ENCODE data around the gene GRIK4.

The GRIK4 gene

DNA sequence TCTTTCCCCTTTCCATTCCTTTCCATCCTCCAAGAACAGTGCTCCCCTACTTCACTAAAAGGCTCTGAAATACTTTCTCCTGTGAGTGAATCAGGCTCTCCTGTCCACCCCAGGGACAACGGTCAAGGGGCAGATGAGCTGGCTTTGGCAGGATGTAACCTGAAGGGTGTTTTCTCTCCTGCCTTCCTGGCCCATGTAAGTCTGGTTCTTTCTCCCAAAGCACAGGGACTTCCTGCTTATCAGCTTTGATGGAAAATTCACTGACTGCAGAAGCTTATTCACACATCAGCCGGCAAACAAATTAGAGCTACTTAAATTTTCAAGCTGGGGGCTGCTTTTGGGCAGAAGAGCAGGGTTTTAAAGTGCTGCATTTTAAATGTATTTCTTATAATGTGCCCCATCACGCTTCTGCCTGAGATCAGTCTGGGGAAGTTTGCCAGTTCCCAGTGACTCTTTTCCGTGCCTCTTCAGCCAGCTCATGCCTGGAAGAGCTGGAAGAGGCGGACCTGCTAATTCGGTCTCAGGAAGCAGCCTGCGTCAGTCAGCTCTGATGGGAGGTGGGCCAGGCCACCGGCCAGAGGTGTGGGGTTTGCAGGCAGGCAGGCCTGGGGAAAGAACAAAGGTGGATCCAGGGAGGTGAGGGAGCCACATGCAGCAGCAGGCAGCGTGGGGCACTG is 372.0 kb downstream of the GRIK4 start:
- no peak for DNase-seq (ENCODE audit: low spot score)

DNA sequence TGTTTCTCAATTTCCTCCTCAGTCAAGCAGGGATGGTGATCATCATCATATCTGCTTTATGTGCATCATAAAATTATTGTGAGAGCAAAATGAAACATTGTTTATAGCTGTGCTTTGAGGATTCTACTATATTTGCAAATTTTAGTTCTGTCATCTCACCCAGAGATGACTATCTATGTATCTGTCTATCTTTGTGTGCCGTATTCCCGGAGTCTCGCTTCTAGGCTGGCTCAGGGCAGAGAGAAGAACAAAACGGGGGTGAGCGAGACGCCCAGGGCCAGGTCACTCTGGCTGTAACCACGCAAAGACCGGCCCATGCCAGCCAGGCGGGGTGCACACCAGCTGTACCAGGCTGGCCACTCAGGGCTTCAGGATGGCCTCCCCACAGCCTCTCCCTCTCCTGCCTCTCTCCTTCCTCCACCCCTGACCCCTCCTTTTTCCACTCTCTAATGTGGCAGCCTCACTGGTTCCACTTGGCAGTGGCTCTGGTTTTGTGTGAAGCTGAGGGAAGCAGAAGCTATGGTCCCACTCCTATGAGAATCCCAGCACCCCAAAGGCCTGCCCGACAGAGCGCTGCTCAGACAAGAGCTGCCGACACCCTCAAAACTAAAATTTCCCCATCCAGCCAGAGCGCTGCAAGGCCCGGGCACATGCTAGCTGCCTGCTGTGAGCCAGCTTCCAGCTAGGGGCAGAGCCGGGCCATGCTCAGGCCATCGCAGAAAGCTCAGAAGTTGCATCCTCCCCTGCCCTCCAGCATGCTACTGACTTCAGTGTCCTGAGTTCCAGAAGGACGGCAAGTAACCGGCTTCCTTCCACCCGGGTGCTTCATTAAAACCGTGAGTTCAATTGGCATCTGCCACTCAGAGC is 372.8 kb downstream of the GRIK4 start:
- no peak for DNase-seq (ENCODE audit: low spot score)

- no peak for DNase-seq (ENCODE audit: low spot score)
Observed at GRCh38 chr11:120890609-120891320, 379.2 kb downstream of the GRIK4 start.

GRCh38 chr11:120893440-120894201 is 382.1 kb downstream of the GRIK4 start:
- DNase-seq (ENCODE audit: low spot score): no peak

GRCh38 chr11:120894202-120894985 is 382.8 kb downstream of the GRIK4 start:
- no peak for DNase-seq (ENCODE audit: low spot score)

DNA sequence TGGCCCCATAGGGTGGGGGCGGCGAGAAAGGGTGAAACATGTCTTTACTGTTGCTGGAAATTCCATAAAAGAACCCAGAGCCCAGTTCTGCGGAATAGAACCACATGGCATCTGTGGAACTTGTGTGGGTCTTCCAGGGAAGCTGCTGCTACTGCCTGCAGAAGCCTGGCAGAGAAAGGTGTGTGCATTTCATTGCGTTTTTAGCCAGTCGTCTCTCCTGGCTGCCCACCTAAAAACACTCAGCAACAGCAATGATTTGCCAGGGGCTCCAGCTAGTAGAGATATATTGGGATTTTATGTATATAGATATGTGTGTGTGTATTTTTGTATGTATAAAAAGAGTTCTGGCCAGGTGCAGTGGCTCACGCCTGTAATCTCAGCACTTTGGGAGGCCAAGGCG is 385.1 kb downstream of the GRIK4 start:
- DNase-seq (ENCODE audit: low spot score): no peak

GRCh38 chr11:120898568-120898967 is 387.0 kb downstream of the GRIK4 start:
- no peak for DNase-seq (ENCODE audit: low spot score)

DNA sequence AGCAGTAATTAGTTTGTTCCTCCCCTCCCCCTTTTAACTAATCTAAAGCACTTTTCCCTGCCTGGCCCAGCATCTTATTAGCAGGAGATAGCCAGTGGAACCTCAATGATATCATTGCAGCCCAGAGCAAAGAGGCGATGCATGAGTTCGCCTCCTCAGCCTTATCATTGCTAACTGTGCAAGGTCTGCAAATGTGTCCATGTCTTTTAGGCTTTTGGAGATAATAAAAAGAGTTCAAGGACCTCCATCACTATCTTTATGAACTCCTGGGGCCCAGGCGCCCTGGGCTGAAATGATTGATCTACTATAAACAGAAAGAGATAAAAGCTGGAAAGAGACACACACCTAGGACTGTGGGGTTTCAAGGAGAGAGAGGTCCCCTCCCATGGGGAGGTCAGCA is 388.2 kb downstream of the GRIK4 start:
- DNase-seq (ENCODE audit: low spot score): no peak

DNA sequence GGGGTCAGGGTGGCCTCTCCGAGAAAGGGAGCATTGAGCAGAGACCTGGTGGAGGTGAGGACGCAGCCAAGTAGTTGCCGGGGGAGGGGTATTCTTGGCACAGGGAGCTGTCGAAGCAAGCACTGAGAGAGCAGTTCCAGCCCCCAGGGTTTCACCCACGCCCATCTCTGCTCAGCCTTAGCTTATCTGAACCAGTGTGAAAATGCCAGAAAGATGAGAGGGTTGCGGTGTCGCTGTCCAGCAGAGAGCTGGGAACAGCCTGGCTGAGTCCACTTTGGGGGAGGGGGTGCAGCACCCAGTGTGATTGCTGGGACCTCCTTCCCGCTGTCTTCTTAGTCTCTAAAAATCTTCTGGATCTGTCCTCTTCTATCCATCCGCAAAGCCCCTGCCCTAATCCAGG is 389.1 kb downstream of the GRIK4 start:
- DNase-seq (ENCODE audit: low spot score): no peak

DNA sequence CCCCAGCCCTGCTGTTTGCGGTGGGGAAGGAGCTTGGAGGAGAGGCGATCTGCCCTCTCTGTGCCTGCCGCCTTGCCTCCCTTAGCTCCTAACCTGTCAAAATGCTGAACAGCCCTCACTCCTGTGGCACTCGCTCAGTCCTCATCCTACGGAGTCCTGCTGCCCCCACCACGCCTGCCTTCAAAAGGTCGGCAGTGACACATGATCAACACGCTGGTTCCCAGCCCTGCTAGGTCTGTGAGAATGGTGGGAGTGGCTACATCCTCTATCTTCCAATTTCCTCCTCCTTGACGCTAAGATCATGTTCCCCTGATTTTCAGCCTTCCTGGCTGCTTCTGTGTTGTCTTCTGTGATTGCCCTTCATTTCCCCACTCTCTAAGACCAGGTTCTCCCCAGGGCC is 392.1 kb downstream of the GRIK4 start:
- DNase-seq (ENCODE audit: low spot score): no peak

GRCh38 chr11:120904116-120904515 is 392.6 kb downstream of the GRIK4 start:
- DNase-seq (ENCODE audit: low spot score): no peak

DNA sequence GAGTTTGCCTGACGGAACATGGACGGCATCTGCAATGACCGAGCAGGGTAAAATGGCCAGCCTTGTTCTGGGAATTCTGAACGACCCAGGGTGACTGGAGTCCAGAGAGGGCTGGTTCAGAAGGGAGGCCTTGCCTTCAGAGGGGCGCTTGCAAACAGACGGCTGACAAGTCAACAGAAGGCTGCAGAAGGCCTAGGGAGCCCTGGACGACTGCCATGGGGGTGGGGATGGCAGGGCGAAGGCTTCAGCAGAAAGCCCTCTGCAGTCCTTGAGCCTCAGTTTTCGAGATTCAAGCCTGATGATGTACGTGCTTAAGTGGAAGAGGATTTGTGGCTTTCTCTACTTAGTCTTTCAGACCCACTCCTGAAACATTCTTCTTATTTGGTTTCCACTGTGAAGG is 395.2 kb downstream of the GRIK4 start:
- no peak for DNase-seq (ENCODE audit: low spot score)

DNA sequence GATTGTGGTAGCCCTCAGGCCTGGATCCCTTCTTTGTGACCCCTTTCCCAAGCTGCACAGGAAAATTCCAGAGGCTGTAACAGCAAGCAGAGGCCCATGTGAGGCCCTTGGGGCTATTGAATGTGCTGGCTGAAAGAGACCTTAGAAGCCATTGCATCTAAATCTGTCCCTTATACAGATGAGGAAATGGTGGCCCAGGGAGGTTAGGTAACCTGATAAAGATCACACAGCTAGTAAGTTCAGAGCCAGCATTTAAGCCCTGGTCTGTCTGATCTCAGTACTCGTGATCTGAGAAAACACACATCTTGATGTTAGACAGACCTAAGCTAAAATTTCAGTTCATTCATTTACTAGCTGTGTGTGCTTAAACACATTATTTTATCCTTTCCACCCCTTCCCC is 396.4 kb downstream of the GRIK4 start:
- DNase-seq (ENCODE audit: low spot score): no peak

- no peak for DNase-seq (ENCODE audit: low spot score)
Observed at GRCh38 chr11:120908461-120909181, 397.1 kb downstream of the GRIK4 start.

GRCh38 chr11:120909676-120910416 is 398.3 kb downstream of the GRIK4 start:
- no peak for DNase-seq (ENCODE audit: low spot score)

DNA sequence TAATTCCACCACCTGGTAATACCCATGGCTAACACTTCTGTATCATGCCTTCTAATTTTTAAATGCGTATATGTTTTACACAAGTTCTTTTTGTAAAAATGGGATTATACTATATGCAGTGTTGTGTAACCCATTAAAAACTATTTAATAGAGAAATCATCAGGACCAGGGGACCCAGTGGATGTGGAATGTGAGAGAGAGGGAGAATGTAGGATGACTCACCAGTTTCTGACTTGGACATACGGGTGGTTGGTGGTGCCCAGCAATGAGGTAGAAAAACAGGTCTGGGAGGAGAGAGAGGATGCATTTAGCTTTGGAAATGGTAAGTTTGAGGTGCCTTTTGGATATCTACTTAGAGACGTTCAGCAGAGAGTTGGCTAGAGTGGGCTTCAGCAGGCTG is 400.4 kb downstream of the GRIK4 start:
- no peak for DNase-seq (ENCODE audit: low spot score)

DNA sequence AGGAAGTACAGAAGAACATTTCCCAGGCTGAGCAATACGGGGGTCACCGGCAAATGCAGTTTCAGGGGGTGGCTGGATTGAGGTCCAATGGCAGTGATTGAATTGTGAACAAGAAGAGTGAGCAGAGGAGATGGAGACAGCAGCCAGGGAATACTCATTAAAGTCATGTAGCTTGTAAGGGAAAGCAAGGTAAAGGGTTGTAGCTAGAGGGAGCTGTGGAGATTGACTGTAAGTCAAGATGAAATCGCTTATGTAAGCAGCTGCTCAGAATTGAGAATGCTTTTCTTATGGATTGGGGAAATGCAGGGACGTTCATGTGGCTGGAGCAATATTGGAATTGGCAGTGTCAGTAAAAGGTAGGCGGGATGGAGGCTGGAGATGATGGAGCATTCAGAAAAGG is 401.0 kb downstream of the GRIK4 start:
- peak; percentile 30 for DNase-seq (ENCODE audit: low spot score)

DNA sequence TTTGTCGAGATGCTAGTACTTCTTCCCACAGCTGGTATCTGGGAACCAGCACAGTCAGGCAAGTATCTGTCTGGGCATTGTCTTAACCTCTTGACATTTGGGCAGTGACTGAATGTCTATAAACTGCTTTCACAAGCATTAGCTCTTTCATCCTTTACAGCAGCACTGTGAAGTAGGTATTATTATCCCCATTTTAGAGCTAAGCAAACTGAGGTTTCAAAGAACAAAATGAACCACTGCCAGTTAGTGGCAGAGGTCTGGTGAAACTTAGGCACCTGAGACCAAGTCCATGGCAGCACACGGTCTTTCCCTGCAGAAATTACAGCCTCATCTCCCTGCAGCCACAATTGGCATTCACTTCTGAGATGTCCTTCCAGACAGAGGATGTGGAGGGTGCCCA is 401.4 kb downstream of the GRIK4 start:
- no peak for DNase-seq (ENCODE audit: low spot score)

- no peak for DNase-seq (ENCODE audit: low spot score)
Observed at GRCh38 chr11:120914021-120914420, 402.5 kb downstream of the GRIK4 start.

DNA sequence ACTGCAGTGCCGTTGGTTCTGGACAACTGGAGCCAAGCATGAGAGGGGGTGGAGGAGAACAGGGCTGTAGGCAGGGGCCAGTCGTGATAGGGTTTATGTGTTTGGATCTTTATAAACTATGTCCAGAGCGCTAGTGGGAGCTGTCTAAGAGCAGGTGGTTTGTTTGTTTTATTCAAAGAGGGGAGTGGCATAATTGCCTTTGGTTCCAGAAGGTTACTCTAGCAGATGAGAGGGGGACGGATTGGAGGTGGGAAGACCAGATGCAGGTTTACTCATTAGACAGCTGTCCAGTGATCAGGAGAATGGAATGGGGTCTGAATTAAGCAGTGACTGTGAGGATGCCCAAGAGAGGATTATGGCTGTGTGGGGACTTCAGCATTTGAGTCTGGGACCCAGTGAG is 403.1 kb downstream of the GRIK4 start:
- DNase-seq (ENCODE audit: low spot score): no peak
